Upper lobe of right lung (tissue), 1 donor: Measurements from ENCODE around the gene BRD7. TPM values are rescaled to one million over a fixed set of nuclear protein-coding genes. Genes with fewer than 3 reads are reported as not detected.

Source experiments
- ATAC-seq: fragments of 200-7000 bp; cut with Tn5 transposase; one replicate; pipeline ENCODE4 v1.9.1; 2020; ENCODE audit warnings: mild to moderate bottlenecking, moderate library complexity
- DNase-seq: peaks from one replicate; pipeline ENCODE4 v3.0.0-alpha.2; 2020
- H3K27ac ChIP-seq: fragments of 200-600 bp; one replicate; pipeline ENCODE4 v1.8.0; 2022
- H3K27me3 ChIP-seq: fragments of 200-600 bp; one replicate; pipeline ENCODE4 v1.8.0; 2022; ENCODE audit warnings: mild to moderate bottlenecking
- H3K36me3 ChIP-seq: fragments of 200-600 bp; one replicate; pipeline ENCODE4 v1.8.0; 2022
- H3K4me1 ChIP-seq: fragments of 200-600 bp; one replicate; pipeline ENCODE4 v1.8.0; 2022
- H3K4me3 ChIP-seq: fragments of 200-600 bp; one replicate; pipeline ENCODE4 v1.8.0; 2022; ENCODE audit warnings: mild to moderate bottlenecking
- H3K9me3 ChIP-seq: fragments of 200-600 bp; one replicate; pipeline ENCODE4 v1.8.0; 2022
- intact Hi-C: fragments of 100-400 bp; cut with DNase I; formaldehyde crosslinking; loops from one replicate; pipeline ENCODE4 v1.11.0; 2022
- total RNA-seq: library from RNA; stranded (reverse); fragmentation: NEBNext Ultra II Directional; extraction: Animal tissue kit (Norgen Biotek cat#: 25700); gene quantifications from one replicate; pipeline ENCODE4 v1.2.1, GENCODE V29; 2021
- TF ChIP-seq, protein P1 (sequence below): fragments of 200-600 bp; IDR thresholded peaks from one replicate; pipeline ENCODE4 v1.8.0; 2022; ENCODE audit warnings: antibody characterized with exemption
- donor health status: DM: no; HTN: yes; CAD: no; lungs with severe emphysema.

Gene BRD7
- total RNA-seq, 1 donor from 2014 or later: 62.9 TPM

DNA sequence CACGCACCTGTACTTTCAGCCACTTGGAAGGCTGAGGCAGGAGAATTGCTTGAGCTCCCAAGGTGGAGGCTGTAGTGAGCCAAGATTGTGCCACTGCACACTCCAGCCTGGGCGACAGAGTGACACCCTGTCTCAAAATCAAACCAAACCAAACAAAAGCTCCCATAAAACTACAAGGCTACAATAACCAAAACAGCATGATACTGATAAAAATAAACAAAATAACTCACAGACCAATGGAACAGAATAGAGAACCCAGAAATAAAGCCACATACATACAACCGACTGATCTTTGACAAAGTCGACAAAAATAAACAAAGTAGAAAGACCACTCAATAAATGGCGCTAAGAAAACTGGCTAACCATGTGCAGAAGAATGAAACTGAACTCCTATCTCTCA lies 37.2 kb downstream of the BRD7 start:
- Histone ChIP-seq H3K27ac (no peak overlapping the region), H3K4me1 (peaks cover 15% of the 10 kb centered on the region), H3K27me3 (no peaks in the 10 kb centered on the region), H3K9me3 (no peaks in the 10 kb centered on the region), H3K4me3 (no peak overlapping the region), H3K36me3 (peaks cover 64% of the 10 kb centered on the region)
- DNase-seq (no peak), ATAC-seq (no peak)
- TF ChIP-seq, protein P1, sequence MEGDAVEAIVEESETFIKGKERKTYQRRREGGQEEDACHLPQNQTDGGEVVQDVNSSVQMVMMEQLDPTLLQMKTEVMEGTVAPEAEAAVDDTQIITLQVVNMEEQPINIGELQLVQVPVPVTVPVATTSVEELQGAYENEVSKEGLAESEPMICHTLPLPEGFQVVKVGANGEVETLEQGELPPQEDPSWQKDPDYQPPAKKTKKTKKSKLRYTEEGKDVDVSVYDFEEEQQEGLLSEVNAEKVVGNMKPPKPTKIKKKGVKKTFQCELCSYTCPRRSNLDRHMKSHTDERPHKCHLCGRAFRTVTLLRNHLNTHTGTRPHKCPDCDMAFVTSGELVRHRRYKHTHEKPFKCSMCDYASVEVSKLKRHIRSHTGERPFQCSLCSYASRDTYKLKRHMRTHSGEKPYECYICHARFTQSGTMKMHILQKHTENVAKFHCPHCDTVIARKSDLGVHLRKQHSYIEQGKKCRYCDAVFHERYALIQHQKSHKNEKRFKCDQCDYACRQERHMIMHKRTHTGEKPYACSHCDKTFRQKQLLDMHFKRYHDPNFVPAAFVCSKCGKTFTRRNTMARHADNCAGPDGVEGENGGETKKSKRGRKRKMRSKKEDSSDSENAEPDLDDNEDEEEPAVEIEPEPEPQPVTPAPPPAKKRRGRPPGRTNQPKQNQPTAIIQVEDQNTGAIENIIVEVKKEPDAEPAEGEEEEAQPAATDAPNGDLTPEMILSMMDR: no peak
- intact Hi-C loops: no loop called here

DNA sequence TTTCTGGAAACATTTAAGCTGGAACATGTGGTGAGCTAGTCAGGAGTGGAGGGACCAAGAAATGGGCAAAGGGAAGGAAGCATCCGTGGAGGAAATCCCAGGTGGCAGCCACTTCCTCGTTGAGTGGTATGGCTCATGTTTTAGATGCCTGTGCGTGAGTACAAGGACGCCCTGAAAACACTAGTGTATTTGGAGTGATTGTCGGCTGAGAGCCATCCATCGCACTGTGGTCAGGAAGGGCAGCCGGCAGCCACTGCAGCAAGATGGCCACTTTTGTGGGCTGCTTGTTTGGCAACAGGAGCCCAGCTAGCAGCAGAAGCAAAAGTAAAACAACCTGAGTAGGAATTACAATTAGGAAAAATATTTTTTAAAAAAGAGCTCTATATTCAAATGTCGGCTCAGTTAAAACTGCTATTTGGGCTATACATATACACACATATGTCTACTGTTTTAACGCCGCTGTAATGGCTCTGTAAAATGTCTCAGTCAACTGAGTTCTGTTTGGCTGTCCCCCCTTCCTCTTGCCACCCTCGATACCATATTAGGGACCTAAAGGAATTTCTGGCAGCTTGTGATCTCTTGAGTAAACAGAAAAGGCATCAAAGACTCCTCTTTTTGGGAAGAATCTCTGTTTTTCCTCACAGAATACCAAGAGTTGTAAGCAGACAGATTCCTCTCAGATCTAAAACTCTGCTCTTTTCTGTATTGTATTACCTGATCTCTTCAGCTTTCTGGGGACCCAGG lies 39.2 kb downstream of the BRD7 start:
- Histone ChIP-seq H3K27me3 (no peaks in the 10 kb centered on the region), H3K27ac (peak overlapping the region; percentile 44), H3K4me1 (peaks cover 15% of the 10 kb centered on the region), H3K4me3 (no peak overlapping the region), H3K9me3 (no peaks in the 10 kb centered on the region), H3K36me3 (peaks cover 70% of the 10 kb centered on the region)
- TF ChIP-seq, protein P1: no peak
- DNase-seq: no peak
- peak; percentile 49 for ATAC-seq
- intact Hi-C loops: no loop called here

DNA sequence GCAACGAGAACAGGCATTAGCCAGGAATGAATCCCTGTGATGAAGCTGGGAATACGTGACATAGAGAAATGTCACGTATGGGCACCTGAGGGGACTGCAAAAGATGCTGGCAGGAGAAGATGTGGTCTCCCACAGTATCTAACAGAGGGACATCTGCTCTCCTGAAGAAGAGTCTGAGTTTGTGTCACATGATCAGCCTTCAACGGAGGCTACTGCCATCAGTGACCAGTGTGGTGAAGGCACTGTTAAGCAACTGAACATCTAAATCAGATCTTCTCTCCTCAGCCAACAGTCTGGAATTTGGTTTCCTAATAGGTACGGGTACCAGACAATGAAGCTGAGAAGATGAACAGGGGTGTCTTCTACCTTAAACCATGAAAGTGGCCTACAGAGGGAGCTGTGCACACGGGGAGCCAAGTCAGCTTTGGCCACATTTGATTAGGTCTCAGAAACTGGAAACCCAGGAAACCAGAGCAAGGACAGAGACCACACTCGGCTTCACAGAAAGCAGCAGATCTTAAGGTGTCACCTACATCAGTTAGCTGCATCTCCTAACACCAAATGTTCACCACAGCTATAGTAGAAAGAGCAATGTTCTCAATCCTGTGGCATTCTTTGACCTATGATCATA lies 41.8 kb downstream of the BRD7 start:
- Histone ChIP-seq H3K27ac (no peak overlapping the region), H3K36me3 (peaks cover 67% of the 10 kb centered on the region), H3K4me3 (no peak overlapping the region), H3K27me3 (no peaks in the 10 kb centered on the region), H3K9me3 (no peaks in the 10 kb centered on the region), H3K4me1 (peaks cover 15% of the 10 kb centered on the region)
- ATAC-seq (peak; percentile 81), DNase-seq (no peak)
- intact Hi-C loops: no loop called here
- TF ChIP-seq, protein P1: peak; percentile 42

DNA sequence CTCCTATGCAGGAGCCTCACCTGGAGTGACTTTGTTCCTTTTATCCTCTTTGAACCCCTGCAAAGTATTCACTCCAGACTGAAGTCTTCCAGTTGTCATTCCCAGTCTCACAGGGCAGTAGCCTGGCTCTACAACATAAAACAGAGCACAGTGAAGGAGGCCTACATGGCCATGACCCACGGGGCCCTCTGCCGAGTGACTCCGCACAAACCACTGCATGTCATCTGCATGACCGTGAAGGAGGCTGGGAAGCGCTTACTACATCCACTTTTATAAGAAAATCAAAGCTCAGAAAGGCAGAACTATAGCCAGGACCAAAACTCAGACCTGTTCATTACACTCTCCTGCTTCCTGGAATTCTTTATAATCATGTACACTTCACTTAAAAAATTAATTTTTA lies 42.5 kb downstream of the BRD7 start:
- peaks cover 15% of the 10 kb centered on the region for H3K4me1 ChIP-seq
- H3K9me3 ChIP-seq: no peaks in the 10 kb centered on the region
- TF ChIP-seq, protein P1: no peak
- no peak overlapping the region for H3K27ac ChIP-seq
- ATAC-seq (no peak), DNase-seq (no peak)
- no peak overlapping the region for H3K4me3 ChIP-seq
- peaks cover 66% of the 10 kb centered on the region for H3K36me3 ChIP-seq
- intact Hi-C loops: no loop called here
- H3K27me3 ChIP-seq: no peaks in the 10 kb centered on the region

DNA sequence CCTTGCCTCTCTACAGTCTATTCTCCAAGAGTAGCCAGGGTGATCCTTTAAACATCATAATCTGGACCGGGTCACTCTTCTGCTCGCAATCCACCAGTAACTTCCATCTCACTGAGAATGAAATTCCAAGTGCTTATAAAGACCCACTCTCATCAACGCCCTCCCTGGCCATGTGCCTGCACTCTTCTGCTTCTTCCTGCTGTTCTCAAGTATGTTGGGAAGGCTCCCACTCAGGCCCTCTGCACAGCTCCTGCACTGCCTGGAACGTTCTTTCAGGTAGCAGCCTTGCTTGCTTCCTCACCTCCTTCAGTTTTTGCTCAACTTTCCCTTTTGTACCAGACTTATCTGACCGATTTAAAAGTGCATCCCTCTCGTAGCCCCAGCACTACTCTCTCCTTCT lies 44.4 kb downstream of the BRD7 start:
- H3K9me3 ChIP-seq: no peaks in the 10 kb centered on the region
- peaks cover 81% of the 10 kb centered on the region for H3K36me3 ChIP-seq
- no peak overlapping the region for H3K27ac ChIP-seq
- H3K4me1 ChIP-seq: peaks cover 7% of the 10 kb centered on the region
- intact Hi-C loops: no loop called here
- TF ChIP-seq, protein P1: no peak
- no peak for DNase-seq
- ATAC-seq: peak; percentile 31
- H3K4me3 ChIP-seq: no peak overlapping the region
- H3K27me3 ChIP-seq: no peaks in the 10 kb centered on the region
